Stimulated activated CD4-positive, alpha-beta T cell treated with anti-CD3 and anti-CD28 coated beads, Interleukin-4, amount 100 ng/mL, for 48 hours (primary cell): ENCODE measurements around the gene CABP7.
A peak's percentile ranks its signal among the peaks of the same experiment; 100 is the strongest.
"Not testable (repeated sequence)": the region's sequence is repeated elsewhere in the genome, so short reads cannot be mapped to it uniquely, and the experiment has no call there.

Experiments
- DNase-seq, 2 donors: peaks; one replicate each; pipeline ENCODE4 v3.0.0-alpha.2; 2020; ENCODE audit warnings: low read depth in 2 of 2

CABP7 gene

DNA sequence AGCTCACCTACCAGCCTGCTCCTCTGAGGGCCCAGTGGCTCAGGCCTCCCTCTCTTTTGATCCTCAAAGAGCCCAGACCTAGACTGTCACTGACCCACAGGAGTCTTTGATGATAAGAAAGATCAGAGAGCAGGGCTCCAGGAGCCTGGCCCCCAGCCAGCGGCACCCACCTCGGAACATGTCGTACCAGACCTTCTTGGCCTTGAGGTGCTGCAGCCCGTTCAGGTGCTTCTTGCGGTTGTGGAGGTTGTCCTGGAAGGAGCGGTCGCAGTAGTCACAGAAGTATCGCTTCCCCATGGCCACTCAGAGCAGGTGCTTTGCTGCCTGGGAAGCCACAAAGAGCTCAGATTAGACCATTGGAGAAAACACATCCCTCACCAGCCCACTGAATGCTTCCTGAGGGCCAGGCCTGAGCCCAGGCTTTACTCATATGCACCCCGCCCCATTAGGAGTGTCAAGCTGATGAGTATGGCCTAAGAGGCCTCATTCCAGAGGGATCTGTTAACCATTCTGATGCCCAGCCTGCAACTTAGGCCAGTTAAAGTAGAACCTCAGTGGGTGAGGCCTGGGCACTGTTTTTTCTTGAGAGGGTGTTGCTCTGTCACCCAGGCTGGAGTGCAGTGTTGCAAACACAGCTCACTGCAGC is 28.6 kb downstream of the CABP7 start:
- no peak for DNase-seq

- DNase-seq: no peak
Measured at GRCh38 chr22:29750029-29750428, 30.2 kb downstream of the CABP7 start.

DNA sequence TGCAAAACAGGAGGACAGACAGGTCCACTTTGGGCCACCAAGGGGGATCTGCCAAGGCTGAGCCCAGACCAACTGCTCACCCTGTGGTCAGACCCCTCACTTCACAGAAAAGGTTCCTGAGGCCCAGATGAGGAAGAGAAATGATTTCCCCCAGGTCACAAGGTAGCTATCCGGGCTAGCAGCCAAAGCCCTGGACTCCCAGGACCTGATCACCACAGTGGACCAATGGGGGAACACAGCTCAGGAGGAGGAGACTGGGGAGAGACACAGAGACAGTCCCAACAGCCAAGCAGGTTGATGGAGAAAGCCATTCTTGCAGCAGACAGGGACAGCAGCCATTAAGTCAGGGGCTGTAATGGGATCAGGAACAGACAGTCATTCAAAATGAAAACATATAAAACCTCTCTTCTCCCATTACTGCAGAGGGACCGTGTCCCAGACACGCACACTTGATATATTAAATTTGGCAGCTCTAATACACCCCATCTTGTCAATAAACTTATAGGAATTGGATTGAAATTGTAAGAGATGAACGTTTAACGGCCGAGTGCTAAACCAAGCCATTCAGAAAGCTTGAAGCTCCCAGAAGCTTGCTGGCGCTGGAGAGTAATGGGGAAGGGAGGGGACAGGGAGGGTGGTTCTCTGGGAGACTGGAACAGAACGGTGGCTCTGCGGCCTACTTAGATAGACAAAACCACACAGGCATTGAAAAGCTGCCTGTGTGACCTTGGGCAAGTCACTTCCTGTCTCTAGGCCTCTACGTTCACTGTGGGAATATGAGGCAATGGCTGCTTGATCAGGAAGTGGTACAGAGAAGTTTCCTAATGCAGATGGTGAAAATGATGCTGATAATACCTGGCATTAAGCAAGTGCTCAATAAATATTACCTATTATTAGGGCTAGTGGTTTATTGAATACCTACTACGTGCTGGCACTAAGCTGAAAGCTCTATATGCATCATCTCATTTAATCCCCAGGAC is 31.0 kb downstream of the CABP7 start:
- no peak for DNase-seq

DNA sequence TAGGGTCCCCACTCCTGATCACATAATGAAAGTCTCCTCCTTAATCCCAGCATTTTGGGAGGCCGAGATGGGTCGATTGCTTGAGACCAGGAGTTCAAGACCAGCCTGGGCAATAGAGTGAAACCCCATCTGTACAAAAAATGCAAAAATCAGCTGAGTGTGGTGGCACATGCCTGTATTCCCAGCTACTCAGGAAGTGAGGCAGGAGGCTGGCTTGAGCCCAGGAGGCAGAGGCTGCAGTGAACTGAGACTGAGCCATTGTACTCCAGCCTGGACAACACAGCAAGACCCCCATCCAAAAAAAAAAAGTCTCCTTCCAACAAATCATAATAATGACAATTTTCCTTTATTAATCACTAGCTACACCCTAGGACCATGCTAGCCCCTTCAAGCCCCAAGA is 31.9 kb downstream of the CABP7 start:
- DNase-seq: no peak

DNA sequence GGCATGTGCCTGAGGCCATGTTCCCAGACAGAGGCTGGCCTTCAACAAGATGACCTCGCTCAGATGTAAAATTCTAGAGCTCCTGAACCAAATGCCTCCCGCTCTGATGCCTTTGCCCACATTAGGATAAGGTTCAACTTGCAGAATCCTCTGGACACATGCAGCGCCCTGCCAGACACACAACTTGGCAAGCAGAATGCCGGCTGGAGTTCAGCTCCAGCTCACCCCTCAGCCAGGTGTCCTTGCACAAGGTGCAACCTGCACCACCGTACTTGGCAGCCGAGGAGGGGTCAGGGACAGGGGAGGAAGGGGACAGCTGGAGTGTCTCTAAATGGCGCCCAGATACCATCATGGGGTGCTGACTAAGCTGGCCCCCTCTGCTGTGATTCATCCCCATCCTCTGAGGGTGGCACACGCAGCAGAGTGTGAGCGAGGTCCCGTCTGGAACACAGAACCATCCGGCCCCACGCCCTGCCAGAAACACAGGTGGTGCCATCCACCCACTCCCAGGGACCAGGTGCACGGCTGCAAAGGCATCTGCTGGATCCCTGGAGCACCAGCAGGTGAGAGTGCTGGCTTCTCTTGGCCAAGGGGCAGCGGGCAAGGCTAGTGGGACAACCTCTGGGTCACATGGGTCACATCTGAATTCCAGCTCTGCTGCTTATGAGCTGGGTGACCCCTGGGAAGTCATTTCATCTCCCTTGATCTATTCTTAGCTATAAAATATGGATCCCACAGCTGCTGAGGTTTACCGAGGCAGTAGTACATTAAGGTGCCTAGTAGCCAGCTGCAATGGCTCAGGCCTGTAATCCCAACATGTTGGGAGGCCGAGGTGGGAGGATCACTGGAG is 34.2 kb downstream of the CABP7 start:
- no peak for DNase-seq

- DNase-seq: not testable (repeated sequence)
Measured at GRCh38 chr22:29754658-29755395, 35.0 kb downstream of the CABP7 start.

DNA sequence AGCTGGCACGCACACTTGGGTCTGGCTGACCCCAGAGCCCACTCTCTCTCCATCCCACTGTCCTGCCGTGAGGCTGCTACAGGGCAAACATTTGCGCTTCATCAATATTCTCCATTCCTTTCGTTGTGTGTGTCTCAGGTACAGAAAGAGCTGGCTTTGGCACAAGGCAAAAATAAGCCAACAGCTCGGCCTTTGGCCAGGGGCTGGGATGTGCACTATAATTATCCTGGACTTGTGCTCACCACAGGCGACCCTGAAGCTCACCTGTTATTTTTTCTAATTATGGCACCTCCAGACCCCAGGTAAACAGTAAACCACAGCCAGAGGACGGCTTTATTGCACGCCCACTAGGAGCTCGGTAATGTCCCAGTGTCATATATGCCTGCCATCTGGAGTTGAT is 36.1 kb downstream of the CABP7 start:
- DNase-seq: no peak

- no peak for DNase-seq
Measured at GRCh38 chr22:29756341-29756740, 36.5 kb downstream of the CABP7 start.

GRCh38 chr22:29757096-29757495 is 37.3 kb downstream of the CABP7 start:
- DNase-seq: no peak

GRCh38 chr22:29758068-29758622 is 38.3 kb downstream of the CABP7 start:
- no peak for DNase-seq

- no peak for DNase-seq
Measured at GRCh38 chr22:29758959-29759358, 39.2 kb downstream of the CABP7 start.

GRCh38 chr22:29762263-29762662 is 42.5 kb downstream of the CABP7 start:
- no peak for DNase-seq

DNA sequence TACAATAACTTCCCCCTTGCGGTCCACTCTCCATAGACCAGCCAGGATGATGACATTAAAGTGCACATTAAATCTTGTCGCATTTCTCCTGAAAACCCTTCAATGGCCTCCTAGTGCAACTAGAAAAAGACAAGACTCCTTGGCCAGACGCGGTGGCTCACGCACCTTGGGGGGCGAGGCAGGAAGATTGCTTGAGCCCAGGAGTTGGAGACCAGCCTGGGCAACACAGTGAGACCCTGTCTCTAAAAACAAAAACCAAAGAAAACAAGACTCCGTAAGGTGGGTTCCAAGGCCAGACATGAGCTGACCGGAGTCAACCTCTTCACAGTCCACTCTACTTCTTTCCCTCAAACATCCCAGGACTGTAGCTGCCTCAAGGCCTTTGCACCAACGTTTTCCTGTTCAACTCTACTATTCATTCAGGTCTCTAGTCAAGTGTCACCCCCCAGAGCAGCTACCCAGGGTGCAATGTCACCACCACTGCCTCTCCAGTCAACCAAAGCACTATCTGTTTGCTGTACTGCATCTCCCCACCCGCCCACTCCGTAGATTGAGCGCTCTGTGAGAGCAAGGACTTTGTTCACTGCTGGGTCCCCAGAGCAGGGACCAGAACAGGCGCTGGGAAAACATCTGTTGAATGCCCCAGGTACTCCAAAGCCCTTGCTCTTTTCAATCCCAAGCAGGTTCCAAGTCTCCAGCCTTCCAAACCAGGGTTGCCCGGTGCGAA is 46.3 kb downstream of the CABP7 start:
- DNase-seq: peak; percentile 12

GRCh38 chr22:29766632-29767170 is 46.9 kb downstream of the CABP7 start, which contains the start of gene ZMAT5:
Gene ZMAT5, minus strand, starts transcription at chr22:29767007. Its CDS starts 18,463 bp downstream, at chr22:29748544.
- DNase-seq: peak; percentile 83 to 92

DNA sequence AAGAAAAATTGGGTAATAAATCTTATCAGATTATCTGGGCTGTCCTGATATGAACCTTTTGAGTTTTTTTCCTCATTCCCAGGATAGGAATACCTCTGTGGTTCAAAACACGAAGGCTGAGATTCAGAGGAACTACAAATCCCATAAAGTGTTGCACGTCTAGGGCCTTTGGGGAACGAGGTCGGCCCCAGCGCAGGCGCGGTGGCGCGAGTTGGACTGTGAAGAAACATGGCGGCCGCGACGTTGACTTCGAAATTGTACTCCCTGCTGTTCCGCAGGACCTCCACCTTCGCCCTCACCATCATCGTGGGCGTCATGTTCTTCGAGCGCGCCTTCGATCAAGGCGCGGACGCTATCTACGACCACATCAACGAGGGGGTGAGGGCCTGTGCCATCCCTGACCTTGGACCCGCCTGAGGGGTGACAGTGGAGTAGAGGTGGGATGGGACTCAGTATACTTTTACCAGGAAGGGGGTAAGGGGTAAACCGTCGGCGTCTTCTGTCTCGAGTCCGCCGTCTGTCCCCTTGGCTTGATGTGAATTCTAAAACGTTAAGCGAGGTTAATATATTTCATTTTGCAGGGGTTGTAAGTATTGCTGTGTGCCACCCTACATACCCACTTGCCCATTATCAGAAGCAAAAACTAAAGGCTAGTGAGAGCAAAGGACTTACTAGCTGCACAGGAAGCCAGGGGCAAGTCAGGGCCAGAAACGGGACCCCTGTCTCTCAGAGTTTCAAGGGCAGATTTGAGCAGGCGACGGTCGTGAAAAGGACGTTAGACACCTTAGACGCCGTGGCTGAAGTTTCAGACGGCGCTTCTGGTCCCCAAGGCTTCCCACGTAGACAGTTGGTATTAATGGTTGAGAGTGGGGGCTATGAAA is 47.6 kb downstream of the CABP7 start, which contains the start of gene UQCR10:
Gene UQCR10 (plus strand): TSS at position 199 of the 881 bp plus-strand sequence. CDS start 30 bp downstream, at position 229.
- peak; percentile 90 to 91 for DNase-seq

DNA sequence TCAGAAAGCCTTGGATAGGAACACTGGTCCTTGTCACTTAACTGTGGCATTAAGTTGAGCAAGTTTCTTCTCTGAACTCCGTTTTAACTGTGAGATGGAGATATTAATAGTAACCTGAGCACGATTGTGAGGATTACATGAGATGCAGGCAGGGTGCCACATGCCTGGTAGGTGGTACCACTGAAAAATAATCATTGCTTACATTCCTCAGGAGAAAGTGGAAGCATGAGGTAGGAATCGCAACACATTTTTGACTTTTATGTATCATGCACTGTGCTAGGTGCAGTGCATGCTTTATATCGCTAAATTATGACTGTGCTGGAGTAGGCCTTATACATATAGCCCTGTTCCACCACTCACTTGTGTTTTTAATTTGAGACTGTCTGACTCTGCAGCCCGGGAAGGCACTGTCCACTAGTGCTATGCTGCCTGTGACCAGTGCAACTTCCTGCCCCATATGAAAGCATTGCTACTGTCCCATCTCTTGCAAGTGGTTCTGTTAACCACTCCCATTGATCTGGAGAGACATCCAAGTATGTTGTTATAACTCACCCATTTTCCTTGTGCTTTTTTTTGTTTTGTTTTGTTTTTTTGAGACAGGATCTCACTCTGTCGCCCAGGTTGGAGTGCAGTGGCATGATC is 48.4 kb downstream of the CABP7 start:
- DNase-seq: no peak

GRCh38 chr22:29769723-29770321 is 50.0 kb downstream of the CABP7 start:
- no peak for DNase-seq

DNA sequence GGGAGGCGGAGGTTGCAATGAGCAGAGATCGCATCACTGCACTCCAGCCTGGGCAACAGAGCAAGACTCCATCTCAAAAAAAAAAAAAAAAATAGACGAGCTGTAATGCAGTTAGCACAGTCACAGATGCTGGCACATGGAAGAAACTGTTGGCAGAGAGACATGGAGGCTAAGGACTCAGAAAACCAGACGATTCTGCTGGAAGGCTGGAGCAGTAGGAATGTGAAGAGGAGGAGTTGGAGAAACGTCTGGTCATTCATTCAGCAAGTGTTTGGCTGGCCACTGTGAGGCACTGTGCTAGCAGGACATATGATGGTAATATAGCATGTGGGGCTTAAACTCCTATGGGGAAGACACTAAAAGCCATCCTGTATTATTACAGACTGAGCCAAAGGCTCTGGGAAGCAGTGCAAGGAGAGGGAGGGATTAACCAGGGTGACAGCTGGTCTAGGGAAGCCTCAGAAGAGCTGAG is 52.4 kb downstream of the CABP7 start:
- DNase-seq: no peak
